Chondrocyte (in vitro differentiated cells): ENCODE data around the gene USP25. TPM values are rescaled to one million over a fixed set of nuclear protein-coding genes. Genes with fewer than 3 reads are reported as not detected.
A peak's percentile ranks its signal among the peaks of the same experiment; 100 is the strongest.

Experiments used
- DNase-seq: peaks from one replicate; pipeline ENCODE4 v3.0.0; 2021; ENCODE audit warnings: mixed read lengths, low spot score
- H3K27ac Mint-ChIP-seq: one replicate; pipeline ENCODE4 v1.8.0; 2021; ENCODE audit warnings: mild to moderate bottlenecking, moderate library complexity, mixed read lengths; ENCODE audit not compliant: unreplicated experiment
- H3K27me3 Mint-ChIP-seq: 2 replicates; pipeline ENCODE4 v1.8.0; 2021; ENCODE audit warnings: low read depth, mixed read lengths
- H3K36me3 Mint-ChIP-seq: 2 replicates; pipeline ENCODE4 v1.8.0; 2021; ENCODE audit warnings: low read depth, mixed read lengths
- H3K4me1 Mint-ChIP-seq: 2 replicates; pipeline ENCODE4 v1.8.0; 2021; ENCODE audit warnings: low read depth, mild to moderate bottlenecking, mixed read lengths
- H3K4me3 Mint-ChIP-seq: one replicate; pipeline ENCODE4 v1.8.0; 2021; ENCODE audit warnings: mild to moderate bottlenecking, moderate library complexity, mixed read lengths; ENCODE audit not compliant: unreplicated experiment
- H3K9me3 Mint-ChIP-seq: 2 replicates; pipeline ENCODE4 v1.8.0; 2021; ENCODE audit warnings: low read depth, mixed read lengths
- CTCF ChIP-seq: fragments of 200-600 bp; sonication (generic); IDR thresholded peaks from 2 replicates; pipeline ENCODE4 v1.5.0; 2021; ENCODE audit warnings: antibody characterized with exemption, mild to moderate bottlenecking, moderate library complexity
- total RNA-seq: library from RNA; stranded (reverse); gene quantifications from 3 replicates; pipeline ENCODE4 v1.2.1, GENCODE V29; 2021

USP25 gene
- total RNA-seq, 1 donor from 2014 or later, result 58.9 TPM

- Mint-ChIP-seq H3K4me1 (peaks cover 54% of the 10 kb centered on the region), H3K36me3 (no peaks in the 10 kb centered on the region), H3K27ac (peak overlapping the region; percentile 53), H3K9me3 (peaks cover 7% of the 10 kb centered on the region), H3K27me3 (no peaks in the 10 kb centered on the region), H3K4me3 (no peak overlapping the region)
- DNase-seq, result no peak
- no peak for TF ChIP-seq CTCF
These were observed 42.6 kb upstream of the USP25 start for GRCh38 chr21:15687208-15687607.

DNA sequence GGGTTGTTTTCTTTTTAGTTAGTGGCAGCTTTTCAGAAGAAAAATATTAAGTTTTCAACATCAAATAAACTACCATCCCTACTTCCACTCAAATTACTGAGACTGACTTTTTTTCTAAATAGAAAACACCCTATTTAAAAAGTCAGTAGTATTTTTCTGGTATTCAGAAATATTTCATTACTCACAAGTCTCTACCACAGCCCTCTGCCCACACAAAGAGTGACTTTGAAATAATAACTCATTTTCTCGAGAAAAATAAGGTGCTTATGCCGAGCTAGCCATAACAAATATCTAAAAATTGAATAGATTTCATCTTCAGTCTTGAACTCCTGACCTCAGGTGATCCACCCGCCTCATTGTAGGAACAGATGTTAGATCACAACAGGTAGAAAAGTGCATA is 41.8 kb upstream of the USP25 start:
- Mint-ChIP-seq H3K27me3 (no peaks in the 10 kb centered on the region), H3K36me3 (no peaks in the 10 kb centered on the region), H3K27ac (peak overlapping the region; percentile 43), H3K4me1 (peaks cover 56% of the 10 kb centered on the region), H3K4me3 (no peak overlapping the region), H3K9me3 (peaks cover 7% of the 10 kb centered on the region)
- DNase-seq, result no peak
- no peak for TF ChIP-seq CTCF

DNA sequence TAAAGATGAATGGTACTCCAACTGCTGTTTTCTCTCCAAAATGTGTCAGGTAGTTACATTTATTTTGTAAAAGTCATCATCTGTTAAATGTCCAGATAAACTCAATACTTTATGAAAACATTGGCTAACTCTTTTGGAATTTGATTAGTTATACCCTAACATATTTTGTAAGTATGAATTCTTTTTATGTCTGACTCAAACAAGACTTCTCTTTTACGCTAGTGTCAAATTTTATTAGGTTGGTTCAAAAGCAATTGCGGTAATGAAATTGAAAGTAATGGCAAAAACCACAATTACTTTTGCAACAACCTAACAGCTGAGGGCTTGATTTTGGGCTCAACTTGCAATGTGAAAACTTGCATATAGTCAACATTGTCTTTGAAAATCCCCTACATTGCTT is 41.0 kb upstream of the USP25 start:
- peaks cover 56% of the 10 kb centered on the region for H3K4me1 Mint-ChIP-seq
- peaks cover 7% of the 10 kb centered on the region for H3K9me3 Mint-ChIP-seq
- no peak overlapping the region for H3K4me3 Mint-ChIP-seq
- no peak for TF ChIP-seq CTCF
- H3K27me3 Mint-ChIP-seq, result no peaks in the 10 kb centered on the region
- H3K27ac Mint-ChIP-seq, result peak overlapping the region; percentile 3
- H3K36me3 Mint-ChIP-seq, result no peaks in the 10 kb centered on the region
- no peak for DNase-seq

DNA sequence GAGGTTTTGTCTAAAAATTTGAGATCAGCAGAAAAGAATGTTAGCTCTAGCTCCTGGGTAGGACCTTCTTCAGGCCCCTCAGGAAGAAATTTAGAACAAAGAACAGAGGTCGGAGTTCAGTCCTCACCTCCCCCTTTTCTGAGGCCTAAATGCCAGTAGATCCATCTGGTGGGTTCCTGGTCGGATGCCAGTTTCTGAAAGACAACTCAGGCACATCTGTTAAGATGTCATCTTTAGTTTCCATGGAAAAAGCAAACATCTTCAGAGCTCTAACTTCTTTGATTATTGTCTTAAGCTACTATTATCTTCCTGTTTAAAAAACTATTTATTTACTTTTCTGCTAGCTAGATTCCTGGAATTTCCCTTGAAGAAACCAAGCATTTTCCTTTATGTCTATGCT is 37.1 kb upstream of the USP25 start:
- no peak overlapping the region for H3K27ac Mint-ChIP-seq
- TF ChIP-seq CTCF, result no peak
- no peak for DNase-seq
- peaks cover 1% of the 10 kb centered on the region for H3K27me3 Mint-ChIP-seq
- no peak overlapping the region for H3K4me3 Mint-ChIP-seq
- peaks cover 3% of the 10 kb centered on the region for H3K9me3 Mint-ChIP-seq
- peaks cover 2% of the 10 kb centered on the region for H3K36me3 Mint-ChIP-seq
- peaks cover 46% of the 10 kb centered on the region for H3K4me1 Mint-ChIP-seq

DNA sequence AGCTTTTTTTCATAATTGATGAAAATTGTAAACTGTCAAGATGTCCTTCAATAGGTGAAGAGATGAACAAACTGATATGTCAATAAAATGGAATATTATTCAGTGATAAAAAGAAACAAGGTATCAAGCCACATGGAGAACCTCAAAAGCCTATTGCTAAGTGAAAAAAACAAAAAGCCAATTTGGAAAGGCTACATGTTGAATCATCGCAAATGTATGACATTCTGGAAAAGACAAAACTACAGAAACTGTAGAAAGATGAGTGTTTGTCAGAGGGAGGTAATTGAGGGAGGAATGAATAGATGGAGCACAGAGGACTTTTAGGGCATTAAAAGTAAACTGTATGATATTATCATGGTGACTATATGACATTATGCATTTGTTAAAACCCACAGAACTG is 34.5 kb upstream of the USP25 start:
- no peak for DNase-seq
- H3K36me3 Mint-ChIP-seq, result peaks cover 3% of the 10 kb centered on the region
- H3K27ac Mint-ChIP-seq, result no peak overlapping the region
- H3K4me3 Mint-ChIP-seq, result no peak overlapping the region
- H3K4me1 Mint-ChIP-seq, result peaks cover 23% of the 10 kb centered on the region
- peaks cover 1% of the 10 kb centered on the region for H3K27me3 Mint-ChIP-seq
- no peak for TF ChIP-seq CTCF
- peaks cover 9% of the 10 kb centered on the region for H3K9me3 Mint-ChIP-seq
